ENCODE data around the gene RTL5. TPM values are rescaled to one million over a fixed set of nuclear protein-coding genes. Genes with fewer than 3 reads are reported as not detected.

The RTL5 gene
- total RNA-seq, 1 donor from 2014 or later = 17.1 TPM

DNA sequence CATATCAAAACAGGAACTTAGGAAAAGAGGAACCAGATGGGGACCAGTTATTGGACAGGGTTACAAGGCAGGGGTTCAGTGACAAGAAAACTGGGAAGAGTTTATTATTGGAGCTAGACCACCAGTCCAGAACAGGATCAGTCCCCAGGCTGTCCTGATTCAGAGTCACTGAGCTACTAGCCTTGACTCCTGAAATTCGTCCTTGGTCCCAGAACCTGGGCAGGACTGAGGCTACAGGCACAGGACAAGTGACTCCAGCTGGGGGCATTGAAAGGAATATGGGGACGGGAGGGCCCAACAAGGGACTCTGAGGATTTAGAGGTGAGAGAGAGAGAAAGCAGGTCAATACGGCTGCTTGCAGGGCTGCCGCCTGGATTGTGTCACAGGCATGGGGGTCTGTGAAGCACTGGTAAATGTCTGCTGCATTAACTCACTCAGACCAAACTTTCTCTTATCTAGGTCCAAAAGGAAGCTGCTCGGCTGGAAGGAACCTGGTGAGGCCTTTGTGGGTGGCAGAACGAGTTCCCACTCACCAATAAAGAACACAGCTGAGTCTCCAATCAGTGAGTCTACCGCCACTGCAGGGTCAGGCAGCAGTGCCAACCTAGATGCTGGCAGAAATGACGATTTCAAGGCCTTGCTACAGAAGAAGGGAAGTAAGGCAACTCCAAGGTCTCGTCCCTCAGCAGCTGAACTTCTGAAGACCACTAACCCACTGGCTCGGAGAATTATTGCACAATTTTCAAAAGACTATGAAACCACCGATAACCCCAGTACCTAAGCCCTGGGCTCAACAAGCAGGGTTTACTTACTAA, 11.3 kb upstream of the RTL5 start:
- Histone ChIP-seq H3K9me3 (no peaks in the 10 kb centered on the region), H3K4me3 (no peak overlapping the region), H3K27me3 (no peaks in the 10 kb centered on the region), H3K36me3 (peaks cover 5 to 23% of the 10 kb centered on the region in 2 donors), H3K4me1 (no peaks in the 10 kb centered on the region), H3K27ac (no peak overlapping the region)
- TF ChIP-seq, protein P1, sequence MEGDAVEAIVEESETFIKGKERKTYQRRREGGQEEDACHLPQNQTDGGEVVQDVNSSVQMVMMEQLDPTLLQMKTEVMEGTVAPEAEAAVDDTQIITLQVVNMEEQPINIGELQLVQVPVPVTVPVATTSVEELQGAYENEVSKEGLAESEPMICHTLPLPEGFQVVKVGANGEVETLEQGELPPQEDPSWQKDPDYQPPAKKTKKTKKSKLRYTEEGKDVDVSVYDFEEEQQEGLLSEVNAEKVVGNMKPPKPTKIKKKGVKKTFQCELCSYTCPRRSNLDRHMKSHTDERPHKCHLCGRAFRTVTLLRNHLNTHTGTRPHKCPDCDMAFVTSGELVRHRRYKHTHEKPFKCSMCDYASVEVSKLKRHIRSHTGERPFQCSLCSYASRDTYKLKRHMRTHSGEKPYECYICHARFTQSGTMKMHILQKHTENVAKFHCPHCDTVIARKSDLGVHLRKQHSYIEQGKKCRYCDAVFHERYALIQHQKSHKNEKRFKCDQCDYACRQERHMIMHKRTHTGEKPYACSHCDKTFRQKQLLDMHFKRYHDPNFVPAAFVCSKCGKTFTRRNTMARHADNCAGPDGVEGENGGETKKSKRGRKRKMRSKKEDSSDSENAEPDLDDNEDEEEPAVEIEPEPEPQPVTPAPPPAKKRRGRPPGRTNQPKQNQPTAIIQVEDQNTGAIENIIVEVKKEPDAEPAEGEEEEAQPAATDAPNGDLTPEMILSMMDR (IDR thresholded peaks at IDR 0.05) = no peak
- no peak for DNase-seq (ENCODE audit: low spot score in 2 of 2)
- intact Hi-C loops (cut with DNase I) = no loop called here

DNA sequence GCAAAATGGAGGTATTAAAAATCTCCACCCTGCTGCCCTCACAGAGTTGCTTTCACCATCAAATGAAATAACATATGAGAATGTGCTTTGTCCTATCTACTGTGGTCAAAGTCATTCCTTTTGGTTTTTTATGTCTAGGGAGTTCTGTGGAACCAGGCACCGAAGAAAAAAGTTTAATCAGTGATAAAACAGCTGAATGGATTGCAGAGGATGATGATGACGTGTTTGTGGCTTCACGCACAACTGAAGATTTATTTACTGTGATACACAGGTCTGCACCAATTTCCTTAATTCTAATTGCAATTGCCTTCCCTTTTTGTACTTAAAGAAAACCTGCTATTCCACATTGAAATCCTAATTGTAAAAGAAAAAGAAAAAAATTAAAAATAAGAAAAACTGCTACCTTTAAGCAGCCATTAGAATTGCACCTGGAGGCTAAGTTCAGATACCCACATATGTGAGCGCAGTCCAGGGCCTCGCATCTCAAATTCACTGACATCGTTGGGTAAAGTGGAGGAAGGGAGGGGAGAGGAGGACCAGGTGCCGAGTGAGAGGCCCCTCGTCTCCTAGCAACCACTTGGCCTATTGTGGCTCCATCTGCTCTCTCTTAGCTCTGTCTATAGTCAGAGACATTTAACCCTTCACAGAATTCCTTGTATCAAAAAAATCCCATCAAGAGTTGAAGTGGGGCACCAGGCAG, 10.5 kb upstream of the RTL5 start:
- DNase-seq (ENCODE audit: low spot score in 2 of 2) = no peak
- TF ChIP-seq, protein P1 (IDR thresholded peaks at IDR 0.05) = no peak
- Histone ChIP-seq H3K27ac (no peak overlapping the region), H3K9me3 (no peaks in the 10 kb centered on the region), H3K27me3 (no peaks in the 10 kb centered on the region), H3K4me3 (no peak overlapping the region), H3K36me3 (peaks cover 5 to 23% of the 10 kb centered on the region in 2 donors), H3K4me1 (no peaks in the 10 kb centered on the region)
- intact Hi-C loops (cut with DNase I) = no loop called here

DNA sequence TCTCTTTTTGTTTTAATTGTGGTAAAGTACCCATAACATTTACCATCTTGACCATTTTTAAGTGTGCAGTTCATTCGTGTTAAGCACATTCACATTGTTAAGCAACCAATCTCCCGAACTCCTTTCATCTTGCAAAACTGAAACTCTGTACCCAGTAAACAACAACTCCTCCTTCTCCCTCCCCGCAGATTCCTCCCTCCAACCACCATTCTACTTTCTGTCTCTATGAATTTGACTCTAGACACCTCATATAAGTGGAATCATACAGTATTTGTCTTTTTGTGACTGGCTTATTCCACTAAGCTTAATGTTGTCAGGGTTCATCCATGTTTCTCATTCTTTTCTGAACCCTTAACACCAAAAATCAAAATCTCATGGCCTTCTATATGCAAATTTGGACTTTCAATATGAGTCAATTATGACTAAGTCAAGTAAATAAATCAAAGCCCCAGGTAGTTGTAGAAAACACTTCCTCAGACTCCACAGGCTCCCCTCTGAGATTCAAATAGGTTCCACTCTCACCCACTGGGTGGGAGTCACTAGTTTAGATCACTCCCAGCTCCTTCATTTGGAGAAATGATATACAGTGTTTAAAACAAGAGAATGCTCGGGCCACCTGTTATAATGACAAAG, 9.8 kb upstream of the RTL5 start:
- H3K4me1 ChIP-seq = no peaks in the 10 kb centered on the region
- no peak for DNase-seq (ENCODE audit: low spot score in 2 of 2)
- intact Hi-C loops (cut with DNase I) = no loop called here
- no peak overlapping the region for H3K4me3 ChIP-seq
- H3K36me3 ChIP-seq = peaks cover 5 to 23% of the 10 kb centered on the region in 2 donors
- H3K9me3 ChIP-seq = no peaks in the 10 kb centered on the region
- no peaks in the 10 kb centered on the region for H3K27me3 ChIP-seq
- H3K27ac ChIP-seq = no peak overlapping the region
- TF ChIP-seq, protein P1 (IDR thresholded peaks at IDR 0.05) = no peak

DNA sequence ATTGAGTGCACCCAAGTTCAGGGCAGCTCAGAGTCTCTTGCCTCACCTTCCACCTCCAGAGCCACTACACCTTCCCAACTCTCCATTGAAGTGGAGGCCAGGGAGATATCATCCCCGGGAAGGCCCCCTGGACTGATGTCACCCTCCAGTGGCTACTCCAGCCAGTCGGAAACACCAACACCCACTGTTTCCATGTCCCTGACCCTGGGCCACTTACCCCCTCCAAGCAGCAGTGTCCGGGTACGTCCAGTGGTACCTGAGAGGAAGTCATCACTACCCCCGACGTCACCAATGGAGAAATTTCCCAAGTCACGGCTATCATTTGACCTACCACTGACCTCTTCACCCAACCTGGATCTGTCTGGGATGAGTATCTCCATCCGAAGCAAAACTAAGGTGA, 7.8 kb upstream of the RTL5 start:
- intact Hi-C loops (cut with DNase I) = no loop called here
- H3K27me3 ChIP-seq = no peaks in the 10 kb centered on the region
- TF ChIP-seq, protein P1 (IDR thresholded peaks at IDR 0.05) = no peak
- H3K27ac ChIP-seq = no peak overlapping the region
- H3K4me3 ChIP-seq = no peak overlapping the region
- no peaks in the 10 kb centered on the region for H3K4me1 ChIP-seq
- H3K36me3 ChIP-seq = peaks cover 5 to 23% of the 10 kb centered on the region in 2 donors
- DNase-seq (ENCODE audit: low spot score in 2 of 2) = no peak
- H3K9me3 ChIP-seq = no peaks in the 10 kb centered on the region

DNA sequence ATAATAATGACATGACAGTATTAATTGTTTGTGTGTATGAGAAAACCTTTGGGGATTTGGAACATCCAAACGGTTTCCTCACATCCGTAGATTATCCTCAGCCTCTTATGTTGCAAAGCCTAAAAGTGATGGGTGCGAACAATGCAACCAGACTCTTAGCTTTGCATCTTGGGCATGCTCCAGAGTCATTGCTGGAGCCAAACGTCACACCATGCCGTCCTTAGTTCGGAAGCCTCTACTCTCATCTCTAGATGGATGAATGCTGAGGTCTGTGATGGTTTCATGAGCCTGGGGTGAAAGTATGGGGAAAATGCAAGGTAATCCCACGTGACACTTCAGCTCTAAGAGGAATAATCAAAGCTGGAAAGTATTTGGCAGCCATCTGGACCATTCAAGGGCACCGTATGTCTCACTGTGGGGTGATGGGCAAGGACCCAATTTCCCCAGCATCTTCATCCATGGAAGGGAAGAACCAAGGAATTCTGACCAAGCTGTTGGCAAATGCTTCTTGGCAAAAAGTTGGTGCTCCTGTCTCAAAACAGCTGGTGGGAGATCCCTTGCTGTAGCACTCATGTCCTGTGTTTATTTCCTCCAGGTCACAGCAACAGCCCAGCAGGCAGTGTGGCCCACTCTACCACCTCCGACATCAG, 6.3 kb upstream of the RTL5 start:
- Histone ChIP-seq H3K4me3 (no peak overlapping the region), H3K4me1 (no peaks in the 10 kb centered on the region), H3K9me3 (no peaks in the 10 kb centered on the region), H3K36me3 (peaks cover 0 to 20% of the 10 kb centered on the region in 2 donors), H3K27me3 (no peaks in the 10 kb centered on the region), H3K27ac (no peak overlapping the region)
- TF ChIP-seq, protein P1 (IDR thresholded peaks at IDR 0.05) = no peak
- no peak for DNase-seq (ENCODE audit: low spot score in 2 of 2)
- intact Hi-C loops (cut with DNase I) = no loop called here
